Right lobe of liver (tissue), 4 donors: ENCODE results near the gene ZBED6.

Experiments used
- POLR2A ChIP-seq: fragments of 450-650 bp; IDR thresholded peaks from one replicate; pipeline ENCODE4 v1.6.1; 2017; ENCODE audit warnings: antibody characterized with exemption, mild to moderate bottlenecking
- TF ChIP-seq, protein P1 (sequence below), 4 donors: fragments of 200-600 bp in 3 of 4; fragments of 450-650 bp in 1 of 4; IDR thresholded peaks; one replicate each; pipeline versions ENCODE4 v1.5.1 to v1.8.0; 2016 to 2022; ENCODE audit warnings: antibody characterized with exemption in 4 of 4, mild to moderate bottlenecking in 2 of 4
- donor health status: DM: no; HTN: no; CAD: no.
- donor health status: DM: no; HTN: no; CAD: no.
- donor health status: DM: no; HTN: yes; CAD: no.

GRCh38 chr1:203771901-203772301, 23.5 kb upstream of the ZBED6 start:
- TF ChIP-seq POLR2A, result no peak
- TF ChIP-seq, protein P1, sequence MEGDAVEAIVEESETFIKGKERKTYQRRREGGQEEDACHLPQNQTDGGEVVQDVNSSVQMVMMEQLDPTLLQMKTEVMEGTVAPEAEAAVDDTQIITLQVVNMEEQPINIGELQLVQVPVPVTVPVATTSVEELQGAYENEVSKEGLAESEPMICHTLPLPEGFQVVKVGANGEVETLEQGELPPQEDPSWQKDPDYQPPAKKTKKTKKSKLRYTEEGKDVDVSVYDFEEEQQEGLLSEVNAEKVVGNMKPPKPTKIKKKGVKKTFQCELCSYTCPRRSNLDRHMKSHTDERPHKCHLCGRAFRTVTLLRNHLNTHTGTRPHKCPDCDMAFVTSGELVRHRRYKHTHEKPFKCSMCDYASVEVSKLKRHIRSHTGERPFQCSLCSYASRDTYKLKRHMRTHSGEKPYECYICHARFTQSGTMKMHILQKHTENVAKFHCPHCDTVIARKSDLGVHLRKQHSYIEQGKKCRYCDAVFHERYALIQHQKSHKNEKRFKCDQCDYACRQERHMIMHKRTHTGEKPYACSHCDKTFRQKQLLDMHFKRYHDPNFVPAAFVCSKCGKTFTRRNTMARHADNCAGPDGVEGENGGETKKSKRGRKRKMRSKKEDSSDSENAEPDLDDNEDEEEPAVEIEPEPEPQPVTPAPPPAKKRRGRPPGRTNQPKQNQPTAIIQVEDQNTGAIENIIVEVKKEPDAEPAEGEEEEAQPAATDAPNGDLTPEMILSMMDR (IDR thresholded peaks at IDR 0.05), result no peak
